Keratinocyte (primary cell): Measurements from ENCODE around the gene PRDX5. TPM values are rescaled to one million over a fixed set of nuclear protein-coding genes. Genes with fewer than 3 reads are reported as not detected.

ENCODE experiments used
- DNase-seq: peaks from one replicate; pipeline ENCODE4 v3.0.0-alpha.2; 2011; ENCODE audit warnings: low read depth, missing footprints, low spot score
- FAIRE-seq: peaks from 2 replicates; lab custom pipeline; 2011; peaks lifted over from hg19 to GRCh38; lab: Jason Lieb, UNC
- H2AFZ ChIP-seq: 2 replicates; pipeline ENCODE4 v1.6.0; 2012; ENCODE audit warnings: low read length, control low read depth, inconsistent platforms; ENCODE audit not compliant: control insufficient read depth
- H3K27ac ChIP-seq: 2 replicates; pipeline ENCODE4 v1.5.1; 2011; ENCODE audit warnings: low read length; ENCODE audit not compliant: control insufficient read depth, insufficient read depth
- H3K27me3 ChIP-seq: 3 replicates; pipeline ENCODE4 v1.6.0; 2011; ENCODE audit warnings: low read length; ENCODE audit not compliant: control insufficient read depth, insufficient read depth; ENCODE audit errors: extremely low read depth
- H3K36me3 ChIP-seq, 2 experiments: 2 replicates in 1 of 2; 3 replicates in 1 of 2; pipeline ENCODE4 v1.5.1; 2011; ENCODE audit warnings: low read length in 2 of 2, mild to moderate bottlenecking in 1 of 2; ENCODE audit not compliant: control insufficient read depth in 2 of 2, insufficient read depth in 2 of 2; ENCODE audit errors: extremely low read depth in 1 of 2
- H3K4me1 ChIP-seq: 3 replicates; pipeline ENCODE4 v1.5.1; 2011; ENCODE audit warnings: low read length; ENCODE audit not compliant: control insufficient read depth, insufficient read depth; ENCODE audit errors: extremely low read depth
- H3K4me2 ChIP-seq: 3 replicates; pipeline ENCODE4 v1.6.0; 2011; ENCODE audit warnings: low read depth, low read length; ENCODE audit not compliant: control insufficient read depth, insufficient read depth; ENCODE audit errors: extremely low read depth
- H3K4me3 ChIP-seq, 3 experiments: fragments of 200-600 bp in 1 of 3; sonication (generic) in 1 of 3; 2 replicates in 2 of 3; 3 replicates in 1 of 3; pipeline ENCODE4 v1.5.1; 2011 to 2016; ENCODE audit warnings: low read length in 3 of 3, mild to moderate bottlenecking in 3 of 3, control low read depth in 2 of 3, inconsistent platforms in 1 of 3, low read depth in 1 of 3, mixed read lengths in 1 of 3, mixed run types in 1 of 3, moderate library complexity in 1 of 3; ENCODE audit not compliant: control insufficient read depth in 2 of 3, insufficient read depth in 2 of 3; ENCODE audit errors: extremely low read depth in 1 of 3
- H3K79me2 ChIP-seq: 2 replicates; pipeline ENCODE4 v1.6.0; 2012; ENCODE audit warnings: low read length; ENCODE audit not compliant: control insufficient read depth, insufficient read depth
- H3K9ac ChIP-seq: 3 replicates; pipeline ENCODE4 v1.6.0; 2011; ENCODE audit warnings: low read length; ENCODE audit not compliant: control insufficient read depth, insufficient read depth; ENCODE audit errors: extremely low read depth
- H3K9me1 ChIP-seq: 3 replicates; pipeline ENCODE4 v1.6.0; 2011; ENCODE audit warnings: low read length; ENCODE audit not compliant: control insufficient read depth, insufficient read depth; ENCODE audit errors: extremely low read depth
- H3K9me3 ChIP-seq: 2 replicates; pipeline ENCODE4 v1.5.1; 2012; ENCODE audit warnings: low read depth, low read length; ENCODE audit not compliant: control insufficient read depth
- H4K20me1 ChIP-seq: 3 replicates; pipeline ENCODE4 v1.6.0; 2011; ENCODE audit warnings: low read length; ENCODE audit not compliant: control insufficient read depth, insufficient read depth; ENCODE audit errors: extremely low read depth
- CTCF ChIP-seq, 3 experiments: IDR thresholded peaks in 1 of 3; conservative IDR thresholded peaks in 1 of 3; optimal IDR thresholded peaks in 1 of 3; 2 replicates in 2 of 3; 3 replicates in 1 of 3; pipeline versions ENCODE3 to v1.5.1; 2011; ENCODE audit warnings: low read length in 3 of 3, mild to moderate bottlenecking in 3 of 3, moderate library complexity in 2 of 3, control low read depth in 1 of 3, inconsistent platforms in 1 of 3; ENCODE audit not compliant: insufficient read depth in 2 of 3; ENCODE audit errors: extremely low read depth in 1 of 3
- EZH2 ChIP-seq: IDR thresholded peaks from one replicate; pipeline ENCODE4 v1.6.1; 2012; ENCODE audit warnings: inconsistent platforms, mild to moderate bottlenecking, low read length, moderate library complexity
- dilution Hi-C: fragments of 300-500 bp; cut with MboI; formaldehyde crosslinking; loops from one replicate; pipeline ENCODE4 v1.7.0; 2020; ENCODE audit warnings: low sequenced_read_pairs; ENCODE audit not compliant: extremely low pct_ligation_motif_present
- polyA plus RNA-seq, 5 experiments: library from polyadenylated mRNA; depleted of rRNA in 3 of 5; stranded (reverse) in 3 of 5; stranded (forward) in 1 of 5; unstranded in 1 of 5; fragments of >200 nt; gene quantifications; 1 replicate in 1 of 5; 2 replicates in 3 of 5; 3 replicates in 1 of 5; pipeline versions ENCODE4 v1.2.1 to v1.2.3, GENCODE V29; 2011 to 2012; ENCODE audit warnings: missing spikeins in 2 of 5, low read depth in 1 of 5, low replicate concordance in 1 of 5

PRDX5 gene
- polyA plus RNA-seq, 1 donor (not counting 4 experiments of a cell fraction or from before 2014, with no cell fraction given) = 590 TPM

- H2AFZ ChIP-seq = peak within 1 kb of the TSS; percentile 76
- FAIRE-seq = no peak
These were observed 41.2 kb downstream of the PRDX5 start, which contains the start of gene RPS6KA4 for GRCh38 chr11:64358907-64359711. Gene RPS6KA4, plus strand, starts transcription at chr11:64359162. Its CDS starts 74 bp downstream, at chr11:64359236.

GRCh38 chr11:64359712-64360445 is 42.0 kb downstream of the PRDX5 start:
- Histone ChIP-seq H3K79me2 (peaks cover 37% of the 10 kb centered on the region), H3K4me2 (peak overlapping the region; percentile 97), H3K27me3 (no peaks in the 10 kb centered on the region), H3K27ac (no peak overlapping the region), H2AFZ (no peak overlapping the region), H3K4me1 (peaks cover 44% of the 10 kb centered on the region), H4K20me1 (peaks cover 6% of the 10 kb centered on the region), H3K36me3 (peaks cover 28 to 36% of the 10 kb centered on the region in 2 experiments), H3K9ac (peak overlapping the region; percentile 86), H3K4me3 (peak overlapping the region; percentile 86 to 93 (median 90)), H3K9me3 (no peaks in the 10 kb centered on the region), H3K9me1 (peaks cover 3% of the 10 kb centered on the region)
- FAIRE-seq (no peak), DNase-seq (no peak)
- dilution Hi-C loops = no loop called here
- TF ChIP-seq EZH2 (no peak), CTCF (optimal IDR thresholded peaks at IDR 0.05 in 1 of 3, IDR thresholded peaks at IDR 0.05 in 1 of 3, conservative IDR thresholded peaks at IDR 0.05 in 1 of 3; ENCODE audit: extremely low read depth in 1 of 3, insufficient read depth in 2 of 3, low read length in 3 of 3) (peak in 2 of 3 experiments; percentile 28 to 64)

More at GRCh38 chr11:64358907-64359711, 41.2 kb downstream of the PRDX5 start, which contains the start of gene RPS6KA4:
- Histone ChIP-seq H3K4me3 (peak within 1 kb of the TSS; percentile 86 to 93 (median 90)), H4K20me1 (peaks cover 6% of the 10 kb centered on the region), H3K9me1 (peaks cover 3% of the 10 kb centered on the region), H3K36me3 (peaks cover 25 to 34% of the 10 kb centered on the region in 2 experiments), H3K79me2 (peaks cover 35% of the 10 kb centered on the region), H3K9ac (peak within 1 kb of the TSS; percentile 86), H3K27me3 (no peaks in the 10 kb centered on the region), H3K9me3 (no peaks in the 10 kb centered on the region), H3K4me2 (peak within 1 kb of the TSS; percentile 97), H3K4me1 (peaks cover 44% of the 10 kb centered on the region), H3K27ac (peak within 1 kb of the TSS; percentile 88)
- TF ChIP-seq CTCF (optimal IDR thresholded peaks at IDR 0.05 in 1 of 3, IDR thresholded peaks at IDR 0.05 in 1 of 3, conservative IDR thresholded peaks at IDR 0.05 in 1 of 3; ENCODE audit: extremely low read depth in 1 of 3, insufficient read depth in 2 of 3, low read length in 3 of 3) (no peak), EZH2 (no peak)
- dilution Hi-C loops = no loop called here
- DNase-seq = no peak
